NCI-H226 (cell line): Measurements from ENCODE around the gene NPIPB4.
"Not testable (repeated sequence)": the region's sequence is repeated elsewhere in the genome, so short reads cannot be mapped to it uniquely, and the experiment has no call there.

Experiments
- DNase-seq: peaks from one replicate; pipeline ENCODE4 v3.0.0-alpha.2; 2015

The NPIPB4 gene

GRCh38 chr16:21857656-21858055 is at the start of gene NPIPB4:
NPIPB4 (minus strand) TSS chr16:21857756; CDS start chr16:21857378, 378 bp downstream.
- DNase-seq = not testable (repeated sequence)

- not testable (repeated sequence) for DNase-seq
Measured at GRCh38 chr16:21898998-21899397, 41.4 kb upstream of the NPIPB4 start.

GRCh38 chr16:21881988-21882387 is 24.4 kb upstream of the NPIPB4 start:
- DNase-seq = not testable (repeated sequence)

GRCh38 chr16:21837186-21837585 is 20.4 kb downstream of the NPIPB4 start:
- DNase-seq = not testable (repeated sequence)

GRCh38 chr16:21836334-21836733 is 21.2 kb downstream of the NPIPB4 start:
- DNase-seq = not testable (repeated sequence)

GRCh38 chr16:21835747-21836146 is 21.8 kb downstream of the NPIPB4 start:
- DNase-seq = not testable (repeated sequence)

GRCh38 chr16:21834211-21834610 is 23.3 kb downstream of the NPIPB4 start:
- not testable (repeated sequence) for DNase-seq

- DNase-seq = not testable (repeated sequence)
Measured at GRCh38 chr16:21829929-21830328, 27.6 kb downstream of the NPIPB4 start.

- DNase-seq = not testable (repeated sequence)
Measured at GRCh38 chr16:21826067-21826706, 31.4 kb downstream of the NPIPB4 start.

- DNase-seq = not testable (repeated sequence)
Measured at GRCh38 chr16:21825526-21825925, 32.0 kb downstream of the NPIPB4 start.

- DNase-seq = not testable (repeated sequence)
Measured at GRCh38 chr16:21823258-21823657, 34.3 kb downstream of the NPIPB4 start.

- DNase-seq = not testable (repeated sequence)
Measured at GRCh38 chr16:21820908-21821465, 36.6 kb downstream of the NPIPB4 start.

GRCh38 chr16:21820028-21820907 is 37.3 kb downstream of the NPIPB4 start:
- peak; percentile 47 for DNase-seq

- DNase-seq = not testable (repeated sequence)
Measured at GRCh38 chr16:21819617-21820016, 37.9 kb downstream of the NPIPB4 start.

GRCh38 chr16:21817012-21817411 is 40.5 kb downstream of the NPIPB4 start:
- DNase-seq = not testable (repeated sequence)

GRCh38 chr16:21815694-21816093 is 41.9 kb downstream of the NPIPB4 start:
- not testable (repeated sequence) for DNase-seq

- DNase-seq = not testable (repeated sequence)
Measured at GRCh38 chr16:21802375-21802663, 55.2 kb downstream of the NPIPB4 start.

GRCh38 chr16:21801538-21802374 is 55.8 kb downstream of the NPIPB4 start:
- not testable (repeated sequence) for DNase-seq

GRCh38 chr16:21798601-21799000 is 59.0 kb downstream of the NPIPB4 start:
- DNase-seq = not testable (repeated sequence)

GRCh38 chr16:21793310-21793709 is 64.2 kb downstream of the NPIPB4 start:
- not testable (repeated sequence) for DNase-seq

- DNase-seq = not testable (repeated sequence)
Measured at GRCh38 chr16:21790506-21790905, 67.0 kb downstream of the NPIPB4 start.
